Erythroblast (primary cell): ENCODE data around the gene TTLL3.

Experiments used
- DNase-seq, 2 experiments: peaks; one replicate each; lab custom pipeline; 2025; lab: John Stamatoyannopoulos, UW
- GATA1 ChIP-seq: IDR thresholded peaks from 2 replicates; pipeline ENCODE4 v1.6.1; 2011; ENCODE audit warnings: low read depth, mild to moderate bottlenecking, control low read depth, low read length, moderate library complexity
- POLR2A ChIP-seq: IDR thresholded peaks from 2 replicates; pipeline ENCODE4 v1.6.1; 2011; ENCODE audit warnings: mild to moderate bottlenecking, low read length

TTLL3 gene

DNA sequence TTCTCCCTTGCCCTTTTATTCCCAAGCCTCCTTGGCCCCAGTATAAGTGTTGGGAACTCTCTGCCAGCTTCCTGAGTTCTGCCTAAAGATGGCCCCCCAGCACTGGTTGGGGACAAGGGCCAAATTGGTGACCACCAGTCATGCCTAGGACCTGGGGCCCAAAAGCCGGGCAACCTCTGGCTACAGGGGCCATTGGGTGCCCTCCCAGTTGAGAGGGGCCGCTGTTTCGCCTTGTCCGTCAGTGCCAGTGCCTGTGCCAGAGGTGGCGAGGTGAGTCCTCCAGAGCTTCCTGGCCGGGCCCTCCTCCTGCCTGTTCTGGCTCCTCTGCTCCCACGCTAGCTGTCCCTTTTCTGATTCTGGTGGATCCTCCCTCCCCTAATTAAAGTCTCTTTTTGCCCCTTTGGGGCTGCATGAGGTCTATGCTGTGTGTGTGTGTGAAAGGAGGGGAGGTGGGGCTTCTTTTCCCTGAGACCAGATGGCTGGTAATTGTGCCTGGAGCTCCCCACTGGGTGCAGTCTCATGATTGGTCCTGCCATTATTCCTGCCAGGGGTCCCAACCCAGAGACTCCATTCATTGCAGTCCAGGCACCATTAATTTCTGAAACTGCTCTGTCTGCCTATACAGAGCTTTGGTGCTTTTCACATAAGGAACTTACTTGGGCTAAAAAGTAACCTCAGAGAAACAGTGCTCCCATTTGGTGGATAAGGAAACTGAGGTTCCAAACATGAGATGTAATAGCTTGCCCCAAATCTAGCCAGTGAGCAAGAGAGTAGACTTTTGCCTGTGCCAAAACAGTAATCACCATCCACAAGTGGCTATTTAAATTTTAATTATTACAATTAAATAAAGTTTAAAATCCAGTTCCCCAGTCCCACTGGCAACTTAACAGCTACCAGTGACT is 3.1 kb upstream of the TTLL3 start:
- DNase-seq: no peak
- no peak for TF ChIP-seq GATA1
- no peak for TF ChIP-seq POLR2A

DNA sequence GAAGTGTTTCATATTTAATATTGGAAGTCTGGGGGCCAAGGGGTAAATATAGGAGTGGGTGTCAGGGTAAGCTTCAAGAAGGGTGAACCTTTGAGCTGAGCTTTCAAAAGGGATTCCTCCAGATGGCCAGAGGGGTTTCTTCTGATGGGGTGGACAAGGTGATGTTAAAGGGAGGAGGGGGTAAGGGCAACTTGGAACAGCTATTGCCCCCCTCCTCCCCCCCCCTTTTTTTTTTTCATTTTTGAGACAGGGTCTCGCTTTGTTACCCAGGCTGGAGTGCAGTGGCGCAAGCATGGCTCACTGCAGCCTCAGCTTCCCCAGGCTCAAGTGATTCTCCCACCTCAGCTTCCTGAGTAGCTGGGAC is 2.1 kb upstream of the TTLL3 start:
- DNase-seq: no peak
- TF ChIP-seq POLR2A: no peak
- TF ChIP-seq GATA1: no peak

- TF ChIP-seq POLR2A: no peak
- TF ChIP-seq GATA1: no peak
- DNase-seq: peak; percentile 62 to 67
These were observed 1.6 kb upstream of the TTLL3 start for GRCh38 chr3:9808345-9809037.

DNA sequence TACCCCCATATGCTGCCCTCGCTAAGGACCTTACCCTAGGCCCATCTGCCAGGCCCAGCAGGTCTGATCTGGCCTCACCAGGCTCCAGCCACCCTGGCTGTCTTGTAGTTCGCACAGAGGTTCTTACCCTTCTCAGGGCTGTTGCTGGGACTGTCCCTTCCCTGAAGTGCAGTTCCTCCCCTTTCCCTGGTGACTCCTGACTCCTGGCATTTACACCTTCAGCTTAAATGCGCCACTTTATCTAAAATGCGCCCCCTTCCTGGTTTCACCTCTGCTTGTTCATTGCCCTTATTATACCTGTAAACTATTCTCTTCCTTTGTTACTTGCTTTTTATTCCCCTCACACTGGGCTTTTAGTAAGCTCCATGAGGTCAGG is 835 bp upstream of the TTLL3 start:
- no peak for TF ChIP-seq POLR2A
- TF ChIP-seq GATA1: no peak
- DNase-seq: no peak

DNA sequence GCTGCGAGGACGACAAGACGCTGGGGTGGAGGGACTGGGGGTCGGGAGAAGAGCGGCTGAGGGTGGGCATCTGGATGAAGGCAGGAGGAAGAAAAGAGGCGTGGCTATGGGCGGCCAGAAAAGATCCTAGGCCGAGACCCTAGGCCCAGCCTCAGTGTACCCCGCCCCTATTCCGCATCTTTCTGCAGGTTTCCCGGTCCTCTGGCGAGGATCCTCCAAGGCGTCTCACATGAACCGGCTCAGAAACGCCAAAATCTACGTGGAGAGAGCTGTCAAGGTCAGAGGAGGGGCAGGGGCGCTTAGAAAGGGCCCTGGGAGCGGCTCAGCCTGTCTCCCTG is 340 bp downstream of the TTLL3 start:
- DNase-seq: no peak
- TF ChIP-seq GATA1: no peak
- TF ChIP-seq POLR2A: no peak

GRCh38 chr3:9810846-9811245 is 784 bp downstream of the TTLL3 start:
- no peak for DNase-seq
- no peak for TF ChIP-seq GATA1
- TF ChIP-seq POLR2A: no peak

DNA sequence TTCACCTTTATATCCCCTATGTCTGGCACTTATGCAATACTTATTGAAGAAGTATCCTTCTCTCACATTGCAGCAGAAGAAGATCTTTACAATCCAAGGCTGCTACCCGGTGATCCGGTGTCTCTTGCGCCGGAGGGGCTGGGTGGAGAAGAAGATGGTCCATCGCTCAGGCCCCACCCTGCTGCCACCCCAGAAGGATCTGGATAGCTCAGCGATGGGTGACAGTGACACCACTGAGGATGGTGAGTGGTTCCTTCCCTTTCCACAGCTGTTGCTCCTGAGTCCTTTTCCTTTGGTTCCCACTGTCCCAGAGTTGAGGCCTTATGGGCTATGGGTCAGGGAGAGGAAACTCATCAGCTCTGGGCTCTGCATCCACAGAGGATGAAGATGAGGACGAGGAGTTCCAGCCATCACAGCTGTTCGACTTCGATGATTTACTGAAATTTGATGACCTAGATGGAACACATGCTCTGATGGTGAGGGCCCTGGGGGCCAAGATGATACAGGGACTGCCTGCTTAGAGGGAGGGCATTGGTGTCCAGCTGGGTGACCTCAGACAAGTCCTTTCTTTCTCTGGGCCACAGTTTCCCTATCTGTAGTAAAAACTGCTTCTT is 2.9 kb downstream of the TTLL3 start:
- no peak for DNase-seq
- no peak for TF ChIP-seq POLR2A
- no peak for TF ChIP-seq GATA1

DNA sequence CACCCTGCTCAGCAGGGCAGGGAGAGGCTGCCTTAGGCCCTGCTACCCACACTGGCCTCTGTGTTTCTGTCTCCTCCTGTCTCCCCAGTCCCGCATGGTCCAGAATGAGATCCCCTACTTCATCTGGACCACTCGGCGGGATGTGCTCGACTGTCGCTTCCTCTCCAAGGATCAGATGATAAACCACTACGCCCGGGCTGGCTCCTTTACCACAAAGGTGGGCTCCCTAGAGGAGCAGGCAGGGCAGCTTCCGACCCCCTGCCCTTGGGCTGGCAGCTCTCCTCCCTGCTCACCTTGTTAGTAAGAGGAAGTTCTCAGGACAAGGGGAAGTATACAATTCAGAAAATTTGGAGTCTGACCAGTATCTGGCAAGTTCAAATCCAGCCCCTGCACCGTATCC is 5.9 kb downstream of the TTLL3 start:
- TF ChIP-seq POLR2A (no peak), GATA1 (no peak)
- DNase-seq: no peak

- no peak for TF ChIP-seq POLR2A
- no peak for TF ChIP-seq GATA1
- no peak for DNase-seq
These were observed 7.4 kb downstream of the TTLL3 start for GRCh38 chr3:9817436-9817835.

DNA sequence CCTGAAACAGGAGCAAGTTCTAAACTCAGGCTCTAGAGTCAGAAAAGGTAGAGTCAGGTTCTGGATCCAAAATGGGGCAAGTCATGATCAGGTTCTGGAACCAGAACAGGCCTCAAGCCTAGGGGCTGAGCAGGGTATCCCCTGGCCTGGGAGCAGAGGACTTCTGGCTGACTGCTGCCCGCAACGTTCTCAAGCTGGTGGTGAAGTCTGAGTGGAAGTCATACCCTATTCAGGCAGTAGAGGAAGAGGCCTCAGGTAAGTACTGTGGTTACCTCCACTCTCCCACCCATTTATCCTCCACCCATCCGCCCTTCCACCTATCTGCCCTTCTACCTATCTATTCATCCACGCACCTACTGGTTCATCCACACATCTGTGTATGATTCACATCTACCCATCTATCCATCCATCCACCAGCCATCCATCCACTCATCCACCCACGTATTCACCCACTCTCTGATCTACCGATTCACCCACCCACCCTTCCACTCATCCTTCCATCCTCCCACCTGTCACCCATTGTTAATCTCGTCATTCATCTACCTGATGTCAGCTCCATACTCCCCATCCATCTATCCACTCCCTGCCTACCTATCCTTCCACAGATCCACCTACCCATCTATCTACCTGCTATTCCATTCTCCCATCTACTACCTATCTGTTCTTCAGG is 8.7 kb downstream of the TTLL3 start:
- DNase-seq: no peak
- no peak for TF ChIP-seq GATA1
- TF ChIP-seq POLR2A: no peak

DNA sequence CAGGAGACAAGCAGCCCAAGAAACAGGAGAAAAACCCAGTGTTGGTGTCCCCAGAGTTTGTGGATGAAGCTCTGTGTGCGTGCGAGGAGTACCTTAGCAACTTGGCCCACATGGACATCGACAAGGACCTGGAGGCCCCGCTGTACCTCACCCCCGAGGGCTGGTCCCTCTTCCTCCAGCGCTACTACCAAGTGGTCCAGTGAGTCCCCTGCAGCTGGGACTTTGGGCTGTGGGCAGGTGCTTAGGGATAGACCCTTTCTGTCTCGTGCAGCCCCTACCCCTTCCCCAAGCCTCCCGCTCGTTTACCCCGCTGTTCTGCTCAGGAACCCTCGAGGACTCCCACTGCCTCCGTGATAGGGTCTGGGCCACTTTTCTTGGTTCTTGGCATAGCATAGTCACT is 10.5 kb downstream of the TTLL3 start:
- TF ChIP-seq POLR2A: no peak
- TF ChIP-seq GATA1: no peak
- no peak for DNase-seq

DNA sequence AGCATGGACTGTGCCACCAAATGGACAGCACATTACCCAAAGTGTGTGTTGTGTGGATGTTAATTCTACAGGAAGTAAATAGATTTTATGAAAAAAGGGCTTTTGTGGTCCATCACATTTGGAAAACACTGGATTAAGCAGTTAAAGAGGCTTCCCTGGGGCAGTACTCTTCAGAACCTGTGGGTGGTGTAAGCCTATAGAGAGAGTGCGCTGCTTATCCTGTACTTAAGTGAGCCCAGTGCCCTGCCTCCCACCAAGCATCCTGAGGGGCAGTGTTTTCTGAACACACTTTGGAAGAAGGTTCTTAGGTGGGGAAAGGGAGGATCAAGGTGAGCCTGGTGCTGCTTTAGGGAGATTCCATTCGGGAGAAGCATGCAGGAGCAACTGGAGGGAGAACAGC is 10.9 kb downstream of the TTLL3 start:
- TF ChIP-seq POLR2A (no peak), GATA1 (no peak)
- peak; percentile 18 to 33 for DNase-seq

- no peak for DNase-seq
- TF ChIP-seq GATA1: no peak
- TF ChIP-seq POLR2A: no peak
These were observed 15.5 kb downstream of the TTLL3 start for GRCh38 chr3:9825451-9826040.
